Neural cell (in vitro differentiated cells): ENCODE data around the gene NEU3.

Experiments
- EP300 ChIP-seq: fragments of 450-650 bp; conservative IDR thresholded peaks from 2 replicates; pipeline ENCODE4 v1.6.1; 2014; ENCODE audit warnings: antibody characterized with exemption, mild to moderate bottlenecking, moderate library complexity; ENCODE audit not compliant: poor library complexity, severe bottlenecking
- EZH2 ChIP-seq: fragments of 200-600, 300-800 bp; shearing (Covaris generic), sonication (generic); IDR thresholded peaks from 2 replicates; pipeline ENCODE4 v1.6.1; 2014; ENCODE audit warnings: antibody characterized with exemption, low read length, borderline replicate concordance, mild to moderate bottlenecking; ENCODE audit not compliant: insufficient read depth, poor library complexity, severe bottlenecking
- MXI1 ChIP-seq: fragments of 450-650 bp; conservative IDR thresholded peaks from 2 replicates; pipeline ENCODE4 v1.6.1; 2014; ENCODE audit warnings: antibody characterized with exemption, mild to moderate bottlenecking; ENCODE audit not compliant: poor library complexity, severe bottlenecking
- REST ChIP-seq: IDR thresholded peaks from 2 replicates; pipeline ENCODE4 v1.6.1; 2012; ENCODE audit warnings: borderline replicate concordance
- TF ChIP-seq, protein P1 (sequence below): fragments of 450-650 bp; IDR thresholded peaks from 2 replicates; pipeline ENCODE4 v1.5.1; 2014; ENCODE audit warnings: antibody characterized with exemption, mild to moderate bottlenecking, moderate library complexity; ENCODE audit not compliant: poor library complexity, severe bottlenecking

DNA sequence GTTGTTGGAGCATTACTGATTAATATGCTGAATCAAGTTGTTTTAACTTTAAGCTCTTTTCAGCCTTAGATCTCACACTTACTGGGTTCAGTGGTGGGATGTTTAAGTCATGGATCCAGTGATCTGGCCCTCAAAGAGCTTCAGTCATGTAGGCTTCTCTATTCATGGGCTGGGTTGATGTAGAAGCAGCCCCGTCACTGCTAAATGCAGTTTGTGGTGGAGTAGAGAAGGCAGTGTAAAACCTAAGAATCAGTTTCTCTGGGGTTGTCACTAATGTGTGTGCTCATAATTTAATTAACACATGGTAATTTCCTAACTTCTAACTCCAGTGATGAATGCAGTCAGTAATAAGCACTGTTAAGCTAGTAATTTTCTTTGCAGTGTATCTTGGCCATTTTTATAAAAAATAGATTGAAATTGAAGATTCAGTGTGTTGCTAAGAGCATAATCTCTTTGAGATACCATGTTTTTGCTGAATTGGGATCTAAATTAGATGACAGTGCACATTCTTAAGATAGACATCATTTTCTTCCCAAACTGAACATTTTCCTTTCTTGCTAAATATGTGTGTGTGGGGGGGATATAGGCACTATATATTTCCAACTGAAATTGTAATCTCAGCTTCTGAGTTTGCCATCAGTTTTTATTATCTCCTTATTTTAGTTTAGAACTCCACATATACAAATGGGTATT is 30.6 kb upstream of the NEU3 start:
- TF ChIP-seq, protein P1, sequence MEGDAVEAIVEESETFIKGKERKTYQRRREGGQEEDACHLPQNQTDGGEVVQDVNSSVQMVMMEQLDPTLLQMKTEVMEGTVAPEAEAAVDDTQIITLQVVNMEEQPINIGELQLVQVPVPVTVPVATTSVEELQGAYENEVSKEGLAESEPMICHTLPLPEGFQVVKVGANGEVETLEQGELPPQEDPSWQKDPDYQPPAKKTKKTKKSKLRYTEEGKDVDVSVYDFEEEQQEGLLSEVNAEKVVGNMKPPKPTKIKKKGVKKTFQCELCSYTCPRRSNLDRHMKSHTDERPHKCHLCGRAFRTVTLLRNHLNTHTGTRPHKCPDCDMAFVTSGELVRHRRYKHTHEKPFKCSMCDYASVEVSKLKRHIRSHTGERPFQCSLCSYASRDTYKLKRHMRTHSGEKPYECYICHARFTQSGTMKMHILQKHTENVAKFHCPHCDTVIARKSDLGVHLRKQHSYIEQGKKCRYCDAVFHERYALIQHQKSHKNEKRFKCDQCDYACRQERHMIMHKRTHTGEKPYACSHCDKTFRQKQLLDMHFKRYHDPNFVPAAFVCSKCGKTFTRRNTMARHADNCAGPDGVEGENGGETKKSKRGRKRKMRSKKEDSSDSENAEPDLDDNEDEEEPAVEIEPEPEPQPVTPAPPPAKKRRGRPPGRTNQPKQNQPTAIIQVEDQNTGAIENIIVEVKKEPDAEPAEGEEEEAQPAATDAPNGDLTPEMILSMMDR = no peak
- no peak for TF ChIP-seq REST
- TF ChIP-seq MXI1 = no peak
- no peak for TF ChIP-seq EZH2
- no peak for TF ChIP-seq EP300
